Measurements from ENCODE around the gene CAMSAP1. TPM values are rescaled to one million over a fixed set of nuclear protein-coding genes. Genes with fewer than 3 reads are reported as not detected.

CAMSAP1 gene
- total RNA-seq, 1 donor from 2014 or later = 31.3 TPM

DNA sequence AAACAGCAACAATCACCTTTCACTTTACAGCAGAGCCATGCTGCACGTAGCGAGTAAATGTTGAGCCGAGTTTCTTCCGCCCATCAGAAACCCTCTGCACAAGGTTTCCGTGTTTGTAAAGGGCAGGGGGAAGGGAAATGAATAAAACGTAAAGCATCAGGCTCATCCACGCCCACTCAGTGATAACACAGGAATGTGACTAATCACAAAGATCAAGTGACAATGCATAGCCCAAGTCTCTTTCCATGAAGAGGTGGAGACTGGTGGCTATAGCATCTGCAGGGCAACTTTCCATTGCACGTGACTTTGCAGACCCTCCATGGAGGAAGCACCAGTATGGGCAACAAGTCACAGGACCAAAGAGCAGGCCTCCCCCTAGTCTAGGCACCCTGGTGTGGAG is 56.6 kb downstream of the CAMSAP1 start:
- Histone ChIP-seq H3K4me1 (ENCODE audit: control insufficient read depth in 3 of 3, insufficient read depth in 3 of 3, low read length in 3 of 3) (peaks cover 0 to 6% (median 3%) of the 10 kb centered on the region in 3 donors), H3K36me3 (ENCODE audit: control insufficient read depth in 3 of 3, insufficient read depth in 3 of 3, low read length in 3 of 3) (peaks cover 19 to 28% (median 21%) of the 10 kb centered on the region in 3 donors), H3K4me3 (ENCODE audit: low read length in 3 of 3) (no peak overlapping the region), H3K9ac (ENCODE audit: low read depth in 1 of 3, low read length in 3 of 3) (no peak overlapping the region), H3K27me3 (ENCODE audit: control insufficient read depth in 3 of 3, insufficient read depth in 3 of 3, low read length in 3 of 3) (no peaks in the 10 kb centered on the region), H3K9me3 (ENCODE audit: control insufficient read depth in 3 of 3, low read length in 3 of 3) (no peaks in the 10 kb centered on the region), H3K27ac (ENCODE audit: low read depth, low read length) (no peak overlapping the region)

DNA sequence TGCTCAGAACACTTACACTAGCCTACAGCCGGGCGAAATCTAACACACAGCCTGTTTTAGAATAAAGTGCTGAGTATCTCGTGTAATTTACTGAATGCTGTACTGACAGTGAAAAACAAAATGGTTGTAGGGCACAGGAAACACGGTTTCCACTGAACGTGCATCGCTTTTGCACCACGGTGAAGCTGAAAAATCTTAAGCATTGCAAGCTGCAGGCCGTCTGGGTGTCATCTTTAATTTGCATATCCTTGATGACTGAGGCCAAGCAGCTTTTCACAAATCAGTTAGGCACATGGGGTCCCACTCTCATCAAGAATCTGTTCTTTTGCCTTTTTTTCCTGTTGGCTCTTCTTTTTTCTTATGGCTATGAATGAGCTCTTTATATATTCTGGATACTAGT is 58.2 kb downstream of the CAMSAP1 start:
- Histone ChIP-seq H3K27me3 (ENCODE audit: control insufficient read depth in 3 of 3, insufficient read depth in 3 of 3, low read length in 3 of 3) (no peaks in the 10 kb centered on the region), H3K9me3 (ENCODE audit: control insufficient read depth in 3 of 3, low read length in 3 of 3) (no peaks in the 10 kb centered on the region), H3K36me3 (ENCODE audit: control insufficient read depth in 3 of 3, insufficient read depth in 3 of 3, low read length in 3 of 3) (peaks cover 19 to 28% (median 21%) of the 10 kb centered on the region in 3 donors), H3K9ac (ENCODE audit: low read depth in 1 of 3, low read length in 3 of 3) (no peak overlapping the region), H3K27ac (ENCODE audit: low read depth, low read length) (no peak overlapping the region), H3K4me1 (ENCODE audit: control insufficient read depth in 3 of 3, insufficient read depth in 3 of 3, low read length in 3 of 3) (peaks cover 0 to 6% (median 3%) of the 10 kb centered on the region in 3 donors), H3K4me3 (ENCODE audit: low read length in 3 of 3) (no peak overlapping the region)

DNA sequence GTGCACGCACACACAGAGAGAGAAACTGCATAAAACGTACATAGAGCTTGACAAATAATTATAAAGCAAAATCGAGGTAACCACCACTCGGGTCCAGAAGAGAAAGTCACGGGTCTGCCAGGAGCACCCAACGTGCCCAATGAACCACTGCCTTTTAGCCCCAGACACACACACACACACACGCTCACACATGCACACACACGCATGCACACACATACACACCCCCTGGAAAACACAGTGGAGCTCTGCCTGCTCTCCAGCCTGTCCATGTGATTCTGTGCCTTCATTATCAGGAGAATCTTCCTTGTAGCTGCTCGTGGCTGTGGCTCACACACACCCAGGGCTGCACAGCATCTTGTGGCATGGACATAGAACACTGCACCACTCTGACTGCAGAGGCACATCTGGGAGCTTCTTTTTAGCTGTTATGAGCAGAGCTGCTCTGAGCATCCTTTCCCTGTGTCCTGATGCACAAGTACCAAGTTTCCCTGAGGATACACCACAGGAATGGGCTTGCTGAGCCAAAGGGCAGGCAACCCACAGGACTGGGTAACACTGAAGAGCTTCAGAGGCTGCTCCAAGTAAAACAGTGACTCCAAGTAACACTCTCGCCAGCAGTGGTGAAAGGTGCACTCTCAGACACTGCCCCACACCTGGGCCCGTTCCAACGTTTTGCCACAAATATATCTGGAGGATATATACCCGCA is 58.9 kb downstream of the CAMSAP1 start:
- H3K9me3 ChIP-seq (ENCODE audit: control insufficient read depth in 3 of 3, low read length in 3 of 3) = no peaks in the 10 kb centered on the region
- peaks cover 0 to 6% (median 3%) of the 10 kb centered on the region in 3 donors for H3K4me1 ChIP-seq (ENCODE audit: control insufficient read depth in 3 of 3, insufficient read depth in 3 of 3, low read length in 3 of 3)
- no peak overlapping the region for H3K9ac ChIP-seq (ENCODE audit: low read depth in 1 of 3, low read length in 3 of 3)
- peaks cover 19 to 28% (median 19%) of the 10 kb centered on the region in 3 donors for H3K36me3 ChIP-seq (ENCODE audit: control insufficient read depth in 3 of 3, insufficient read depth in 3 of 3, low read length in 3 of 3)
- H3K4me3 ChIP-seq (ENCODE audit: low read length in 3 of 3) = no peak overlapping the region
- no peaks in the 10 kb centered on the region for H3K27me3 ChIP-seq (ENCODE audit: control insufficient read depth in 3 of 3, insufficient read depth in 3 of 3, low read length in 3 of 3)
- H3K27ac ChIP-seq (ENCODE audit: low read depth, low read length) = no peak overlapping the region

DNA sequence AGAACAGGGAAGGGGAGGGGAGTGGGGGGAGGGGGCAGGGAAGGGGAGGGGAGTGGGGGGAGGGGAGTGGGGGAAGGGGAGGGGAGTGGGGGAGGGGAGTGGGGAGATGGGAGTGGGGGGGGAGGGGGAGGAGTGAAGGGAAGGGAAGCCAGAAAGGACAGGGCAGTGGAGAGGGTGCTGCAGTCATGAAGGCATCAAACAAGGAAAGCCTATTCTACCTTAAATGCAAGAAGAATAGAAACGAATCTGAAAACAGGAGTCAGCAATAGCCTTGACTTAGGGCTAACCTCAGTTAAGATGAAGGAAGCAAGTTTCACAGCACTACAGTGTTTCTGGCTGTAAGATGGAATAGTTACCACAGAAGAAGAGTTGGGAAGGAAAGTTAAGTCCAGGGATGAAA is 59.5 kb downstream of the CAMSAP1 start:
- Histone ChIP-seq H3K9ac (ENCODE audit: low read depth in 1 of 3, low read length in 3 of 3) (no peak overlapping the region), H3K4me3 (ENCODE audit: low read length in 3 of 3) (no peak overlapping the region), H3K4me1 (ENCODE audit: control insufficient read depth in 3 of 3, insufficient read depth in 3 of 3, low read length in 3 of 3) (peaks cover 0 to 6% (median 3%) of the 10 kb centered on the region in 3 donors), H3K27me3 (ENCODE audit: control insufficient read depth in 3 of 3, insufficient read depth in 3 of 3, low read length in 3 of 3) (no peaks in the 10 kb centered on the region), H3K27ac (ENCODE audit: low read depth, low read length) (no peak overlapping the region), H3K9me3 (ENCODE audit: control insufficient read depth in 3 of 3, low read length in 3 of 3) (no peaks in the 10 kb centered on the region), H3K36me3 (ENCODE audit: control insufficient read depth in 3 of 3, insufficient read depth in 3 of 3, low read length in 3 of 3) (peaks cover 15 to 23% (median 16%) of the 10 kb centered on the region in 3 donors)

DNA sequence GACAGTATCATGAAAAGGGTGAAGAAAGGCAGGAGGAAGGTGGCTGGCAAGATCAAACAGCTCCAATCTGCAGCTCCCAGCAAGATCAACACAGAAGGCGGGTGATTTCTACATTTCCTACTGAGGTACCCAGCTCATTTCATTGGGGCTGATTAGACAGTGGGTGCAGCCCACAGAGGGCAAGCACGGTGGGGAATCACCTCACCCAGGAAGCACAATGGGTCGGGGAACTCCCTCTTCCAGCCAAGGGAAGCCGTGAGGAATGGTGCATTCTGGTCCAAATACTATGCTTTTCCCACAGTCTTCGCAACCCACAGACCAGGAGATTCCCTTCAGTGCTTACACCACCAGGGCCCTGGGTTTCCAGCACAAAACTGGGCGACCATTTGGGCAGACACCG is 66.8 kb downstream of the CAMSAP1 start:
- peaks cover 0 to 5% (median 2%) of the 10 kb centered on the region in 3 donors for H3K36me3 ChIP-seq (ENCODE audit: control insufficient read depth in 3 of 3, insufficient read depth in 3 of 3, low read length in 3 of 3)
- H3K9ac ChIP-seq (ENCODE audit: low read depth in 1 of 3, low read length in 3 of 3) = no peak overlapping the region
- no peak overlapping the region for H3K27ac ChIP-seq (ENCODE audit: low read depth, low read length)
- H3K4me3 ChIP-seq (ENCODE audit: low read length in 3 of 3) = no peak overlapping the region
- no peaks in the 10 kb centered on the region for H3K9me3 ChIP-seq (ENCODE audit: control insufficient read depth in 3 of 3, low read length in 3 of 3)
- no peaks in the 10 kb centered on the region for H3K27me3 ChIP-seq (ENCODE audit: control insufficient read depth in 3 of 3, insufficient read depth in 3 of 3, low read length in 3 of 3)
- H3K4me1 ChIP-seq (ENCODE audit: control insufficient read depth in 3 of 3, insufficient read depth in 3 of 3, low read length in 3 of 3) = no peaks in the 10 kb centered on the region

DNA sequence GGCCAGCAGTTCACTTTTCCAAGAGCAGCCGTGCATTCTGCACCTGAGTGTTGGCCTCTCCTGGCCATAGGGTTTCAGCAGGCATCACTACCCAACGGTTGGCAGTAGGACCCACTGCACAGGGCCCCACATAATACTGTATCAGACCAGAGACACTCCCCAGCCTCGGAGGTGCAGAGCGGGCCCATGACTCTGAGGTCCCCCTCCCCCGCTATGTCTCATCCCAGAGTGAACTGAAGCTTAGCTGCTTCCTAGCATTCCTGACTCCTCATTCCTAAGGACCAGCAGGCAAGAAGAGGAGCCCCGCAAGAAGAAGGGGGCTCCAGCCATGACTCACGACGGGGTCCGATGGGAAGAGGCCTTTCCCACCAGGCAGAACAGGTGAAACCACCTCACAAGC is 67.2 kb downstream of the CAMSAP1 start:
- Histone ChIP-seq H3K36me3 (ENCODE audit: control insufficient read depth in 3 of 3, insufficient read depth in 3 of 3, low read length in 3 of 3) (peaks cover 0 to 5% (median 2%) of the 10 kb centered on the region in 3 donors), H3K27me3 (ENCODE audit: control insufficient read depth in 3 of 3, insufficient read depth in 3 of 3, low read length in 3 of 3) (no peaks in the 10 kb centered on the region), H3K9ac (ENCODE audit: low read depth in 1 of 3, low read length in 3 of 3) (no peak overlapping the region), H3K9me3 (ENCODE audit: control insufficient read depth in 3 of 3, low read length in 3 of 3) (no peaks in the 10 kb centered on the region), H3K4me1 (ENCODE audit: control insufficient read depth in 3 of 3, insufficient read depth in 3 of 3, low read length in 3 of 3) (no peaks in the 10 kb centered on the region), H3K4me3 (ENCODE audit: low read length in 3 of 3) (no peak overlapping the region), H3K27ac (ENCODE audit: low read depth, low read length) (no peak overlapping the region)

DNA sequence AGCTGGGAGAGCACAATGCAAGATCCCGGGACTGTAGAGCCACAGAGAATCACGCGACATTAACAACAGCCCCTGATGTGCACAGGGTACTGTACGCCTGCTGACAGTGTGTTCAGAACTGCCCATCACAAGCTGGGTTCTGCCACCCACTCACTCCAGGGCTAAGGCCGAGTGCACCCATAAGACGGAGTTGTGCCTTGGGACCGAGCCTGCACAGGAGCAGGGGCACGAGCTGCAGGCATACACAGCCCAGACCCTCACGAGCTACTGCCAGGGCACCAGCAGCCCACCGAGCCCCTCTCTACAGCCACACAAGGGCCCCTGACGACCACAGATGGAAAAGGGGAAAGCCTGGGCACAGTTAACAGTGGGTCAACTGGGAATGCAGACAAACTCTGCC is 67.8 kb downstream of the CAMSAP1 start:
- H3K9me3 ChIP-seq (ENCODE audit: control insufficient read depth in 3 of 3, low read length in 3 of 3) = no peaks in the 10 kb centered on the region
- H3K27me3 ChIP-seq (ENCODE audit: control insufficient read depth in 3 of 3, insufficient read depth in 3 of 3, low read length in 3 of 3) = no peaks in the 10 kb centered on the region
- peaks cover 0 to 5% (median 2%) of the 10 kb centered on the region in 3 donors for H3K36me3 ChIP-seq (ENCODE audit: control insufficient read depth in 3 of 3, insufficient read depth in 3 of 3, low read length in 3 of 3)
- no peak overlapping the region for H3K4me3 ChIP-seq (ENCODE audit: low read length in 3 of 3)
- no peak overlapping the region for H3K9ac ChIP-seq (ENCODE audit: low read depth in 1 of 3, low read length in 3 of 3)
- no peak overlapping the region for H3K27ac ChIP-seq (ENCODE audit: low read depth, low read length)
- H3K4me1 ChIP-seq (ENCODE audit: control insufficient read depth in 3 of 3, insufficient read depth in 3 of 3, low read length in 3 of 3) = no peaks in the 10 kb centered on the region

DNA sequence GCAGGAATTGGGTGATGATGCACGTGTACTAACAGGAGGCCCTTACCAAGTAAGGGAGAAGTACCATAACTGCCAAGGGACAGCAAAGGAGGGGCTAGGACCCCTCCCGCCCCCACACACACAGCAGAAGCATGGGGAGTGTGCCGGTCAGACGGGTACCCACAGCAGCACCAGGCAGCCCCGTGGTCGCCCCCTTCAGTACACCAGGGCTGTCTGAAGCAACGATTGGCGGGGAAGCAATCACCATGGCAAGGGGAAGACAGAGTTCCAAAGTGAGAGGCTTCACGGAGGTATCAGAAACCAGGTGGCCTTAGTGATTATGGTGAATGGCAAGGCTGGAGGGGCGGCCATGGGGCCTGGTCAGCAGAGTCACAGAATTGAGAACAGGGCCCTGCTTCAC is 72.2 kb downstream of the CAMSAP1 start:
- H3K27me3 ChIP-seq (ENCODE audit: control insufficient read depth in 3 of 3, insufficient read depth in 3 of 3, low read length in 3 of 3) = no peaks in the 10 kb centered on the region
- H3K9ac ChIP-seq (ENCODE audit: low read depth in 1 of 3, low read length in 3 of 3) = no peak overlapping the region
- no peak overlapping the region for H3K4me3 ChIP-seq (ENCODE audit: low read length in 3 of 3)
- no peaks in the 10 kb centered on the region for H3K4me1 ChIP-seq (ENCODE audit: control insufficient read depth in 3 of 3, insufficient read depth in 3 of 3, low read length in 3 of 3)
- no peak overlapping the region for H3K27ac ChIP-seq (ENCODE audit: low read depth, low read length)
- H3K36me3 ChIP-seq (ENCODE audit: control insufficient read depth in 3 of 3, insufficient read depth in 3 of 3, low read length in 3 of 3) = no peaks in the 10 kb centered on the region
- H3K9me3 ChIP-seq (ENCODE audit: control insufficient read depth in 3 of 3, low read length in 3 of 3) = no peaks in the 10 kb centered on the region

DNA sequence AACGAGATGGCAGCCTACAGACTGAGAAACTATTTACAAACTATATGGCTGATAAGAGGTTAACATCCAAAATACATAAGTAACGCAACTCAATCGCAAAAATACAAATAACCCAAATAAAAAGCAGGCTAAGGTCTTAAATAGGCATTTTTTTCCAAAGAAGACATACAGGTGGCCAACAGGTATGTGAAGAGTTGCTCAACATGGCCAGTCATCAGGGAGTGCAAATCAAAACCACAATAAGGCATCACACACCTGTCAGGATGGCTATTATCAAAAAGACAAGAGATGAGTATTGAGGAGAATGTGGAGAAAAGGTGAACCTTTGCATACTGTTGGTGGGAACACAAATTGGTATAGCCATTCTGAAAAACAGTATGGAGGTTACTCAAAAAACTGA is 73.5 kb downstream of the CAMSAP1 start:
- Histone ChIP-seq H3K4me3 (ENCODE audit: low read length in 3 of 3) (no peak overlapping the region), H3K27me3 (ENCODE audit: control insufficient read depth in 3 of 3, insufficient read depth in 3 of 3, low read length in 3 of 3) (no peaks in the 10 kb centered on the region), H3K36me3 (ENCODE audit: control insufficient read depth in 3 of 3, insufficient read depth in 3 of 3, low read length in 3 of 3) (no peaks in the 10 kb centered on the region), H3K4me1 (ENCODE audit: control insufficient read depth in 3 of 3, insufficient read depth in 3 of 3, low read length in 3 of 3) (no peaks in the 10 kb centered on the region), H3K27ac (ENCODE audit: low read depth, low read length) (no peak overlapping the region), H3K9ac (ENCODE audit: low read depth in 1 of 3, low read length in 3 of 3) (no peak overlapping the region), H3K9me3 (ENCODE audit: control insufficient read depth in 3 of 3, low read length in 3 of 3) (no peaks in the 10 kb centered on the region)

DNA sequence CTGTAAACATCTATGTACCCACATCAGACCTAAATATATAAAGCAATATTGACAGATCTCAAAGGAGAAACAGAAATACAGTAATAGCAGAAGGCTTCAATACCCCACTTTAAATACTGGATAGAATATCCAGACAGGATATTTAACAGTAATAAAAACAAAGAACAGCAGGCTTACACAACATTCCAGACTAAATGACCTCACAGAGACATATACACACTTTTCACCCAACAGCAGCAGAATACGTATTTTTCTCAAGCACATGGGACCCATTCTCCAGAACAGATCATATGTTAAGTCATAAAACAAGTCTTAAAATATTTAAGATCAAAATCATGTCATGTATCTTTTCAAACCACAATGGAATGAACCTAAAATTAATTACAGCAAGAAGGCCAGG is 76.8 kb downstream of the CAMSAP1 start:
- Histone ChIP-seq H3K9ac (ENCODE audit: low read depth in 1 of 3, low read length in 3 of 3) (no peak overlapping the region), H3K9me3 (ENCODE audit: control insufficient read depth in 3 of 3, low read length in 3 of 3) (no peaks in the 10 kb centered on the region), H3K4me3 (ENCODE audit: low read length in 3 of 3) (no peak overlapping the region), H3K27me3 (ENCODE audit: control insufficient read depth in 3 of 3, insufficient read depth in 3 of 3, low read length in 3 of 3) (no peaks in the 10 kb centered on the region), H3K27ac (ENCODE audit: low read depth, low read length) (no peak overlapping the region), H3K4me1 (ENCODE audit: control insufficient read depth in 3 of 3, insufficient read depth in 3 of 3, low read length in 3 of 3) (no peaks in the 10 kb centered on the region), H3K36me3 (ENCODE audit: control insufficient read depth in 3 of 3, insufficient read depth in 3 of 3, low read length in 3 of 3) (peaks cover 0 to 7% (median 6%) of the 10 kb centered on the region in 3 donors)
